A549 (cell line): ENCODE measurements around the gene TMEM163.

Experiments used
- CBX2 ChIP-seq: fragments of 200-600 bp; sonication (generic); IDR thresholded peaks from 2 replicates; pipeline ENCODE4 v1.6.1; 2016; ENCODE audit warnings: low read depth, mild to moderate bottlenecking, borderline replicate concordance
- CEBPB ChIP-seq, 2 experiments: fragments of >200 bp in 1 of 2; sonication (Bioruptor Twin) in 1 of 2; formaldehyde crosslinking in 1 of 2; IDR thresholded peaks; 2 replicates each; pipeline ENCODE4 v1.6.1; 2012 to 2016
- CHD4 ChIP-seq: fragments of 200-600 bp; sonication (generic); IDR thresholded peaks from 2 replicates; pipeline ENCODE4 v1.6.1; 2016; ENCODE audit warnings: antibody characterized with exemption, mild to moderate bottlenecking, borderline replicate concordance
- EHF ChIP-seq: fragments of 250-450 bp; sonication (Bioruptor Pico); IDR thresholded peaks from 2 replicates; pipeline ENCODE4 v1.5.0; 2020; ENCODE audit warnings: mild to moderate bottlenecking
- HOXA7 ChIP-seq: fragments of 250-450 bp; sonication (Bioruptor Pico); IDR thresholded peaks from 2 replicates; pipeline ENCODE4 v1.5.0; 2020; ENCODE audit warnings: mild to moderate bottlenecking, moderate library complexity
- HOXB13 ChIP-seq: fragments of 250-450 bp; sonication (Bioruptor Pico); IDR thresholded peaks from 2 replicates; pipeline ENCODE4 v1.5.0; 2020; ENCODE audit warnings: low read depth, mild to moderate bottlenecking, moderate library complexity
- HOXB5 ChIP-seq: fragments of 250-450 bp; sonication (Bioruptor Pico); IDR thresholded peaks from 2 replicates; pipeline ENCODE4 v1.5.0; 2020; ENCODE audit warnings: mild to moderate bottlenecking, moderate library complexity
- MYC ChIP-seq: IDR thresholded peaks from 2 replicates; pipeline ENCODE4 v1.6.1; 2012; ENCODE audit warnings: mild to moderate bottlenecking, inconsistent platforms, low read length, improper control_type of control experiment, borderline replicate concordance
- POLR2A ChIP-seq: IDR thresholded peaks from 2 replicates; pipeline ENCODE4 v1.6.1; 2012; ENCODE audit warnings: mild to moderate bottlenecking, low read length
- ZC3H11A ChIP-seq: fragments of 450-650 bp; IDR thresholded peaks from 2 replicates; pipeline ENCODE4 v1.6.1; 2014; ENCODE audit warnings: antibody characterized with exemption, mild to moderate bottlenecking
- TF ChIP-seq, protein P1 (sequence below): fragments of >200 bp; sonication (Bioruptor Twin); formaldehyde crosslinking; IDR thresholded peaks from 3 replicates; pipeline ENCODE4 v1.5.1; 2016

GRCh38 chr2:134455426-134455825, 263.4 kb downstream of the TMEM163 start:
- TF ChIP-seq, protein P1, sequence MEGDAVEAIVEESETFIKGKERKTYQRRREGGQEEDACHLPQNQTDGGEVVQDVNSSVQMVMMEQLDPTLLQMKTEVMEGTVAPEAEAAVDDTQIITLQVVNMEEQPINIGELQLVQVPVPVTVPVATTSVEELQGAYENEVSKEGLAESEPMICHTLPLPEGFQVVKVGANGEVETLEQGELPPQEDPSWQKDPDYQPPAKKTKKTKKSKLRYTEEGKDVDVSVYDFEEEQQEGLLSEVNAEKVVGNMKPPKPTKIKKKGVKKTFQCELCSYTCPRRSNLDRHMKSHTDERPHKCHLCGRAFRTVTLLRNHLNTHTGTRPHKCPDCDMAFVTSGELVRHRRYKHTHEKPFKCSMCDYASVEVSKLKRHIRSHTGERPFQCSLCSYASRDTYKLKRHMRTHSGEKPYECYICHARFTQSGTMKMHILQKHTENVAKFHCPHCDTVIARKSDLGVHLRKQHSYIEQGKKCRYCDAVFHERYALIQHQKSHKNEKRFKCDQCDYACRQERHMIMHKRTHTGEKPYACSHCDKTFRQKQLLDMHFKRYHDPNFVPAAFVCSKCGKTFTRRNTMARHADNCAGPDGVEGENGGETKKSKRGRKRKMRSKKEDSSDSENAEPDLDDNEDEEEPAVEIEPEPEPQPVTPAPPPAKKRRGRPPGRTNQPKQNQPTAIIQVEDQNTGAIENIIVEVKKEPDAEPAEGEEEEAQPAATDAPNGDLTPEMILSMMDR, result no peak
- TF ChIP-seq CBX2 (no peak), ZC3H11A (no peak), HOXB13 (CRISPR knock-in tag) (no peak), EHF (CRISPR knock-in tag) (no peak), MYC (no peak), CHD4 (no peak), CEBPB (IDR thresholded peaks at IDR 0.05) (no peak), POLR2A (no peak), HOXB5 (CRISPR knock-in tag) (no peak), HOXA7 (CRISPR knock-in tag) (no peak)
